A549 (cell line): ENCODE data around the gene CAP2. TPM values are rescaled to one million over a fixed set of nuclear protein-coding genes. Genes with fewer than 3 reads are reported as not detected.

Experiments
- ATAC-seq, 2 experiments: fragments of 200-7000 bp in 1 of 2; fragments of >200 bp in 1 of 2; cut with Nextera tagmentation in 1 of 2; cut with Tn5 transposase in 1 of 2; 3 replicates each; pipeline versions ENCODE4 v1.8.0 to v1.9.1; 2018 to 2020; ENCODE audit warnings: mild to moderate bottlenecking in 1 of 2, moderate library complexity in 1 of 2
- CTCF ChIA-PET: fragments of 300-600 bp; sonication (Branson Sonifier 250); formaldehyde crosslinking; extraction: SDS; loops from one replicate; lab custom pipeline; 2021; ENCODE audit warnings: antibody characterized with exemption, inconsistent platforms; lab: Yijun Ruan, JAX
- POLR2A ChIA-PET: fragments of 350-600 bp; formaldehyde crosslinking; extraction: SDS; loops from one replicate; lab custom pipeline; 2021; ENCODE audit warnings: antibody characterized with exemption, inconsistent platforms; lab: Yijun Ruan, JAX
- DNase-seq, 2 experiments: peaks; one replicate each; pipeline versions ENCODE4 v3.0.0 to v3.0.0-alpha.2; 2011 to 2016; ENCODE audit warnings: low read depth in 1 of 2, low spot score in 1 of 2
- FAIRE-seq: peaks from 2 replicates; lab custom pipeline; 2011; peaks lifted over from hg19 to GRCh38; lab: Jason Lieb, UNC
- H3K27ac ChIP-seq, 2 experiments: fragments of >200 bp; sonication (Bioruptor Twin); formaldehyde crosslinking; 3 replicates each; pipeline ENCODE4 v1.5.1; 2016 to 2017
- H3K4me1 ChIP-seq: fragments of >200 bp; sonication (Bioruptor Twin); formaldehyde crosslinking; 3 replicates; pipeline ENCODE4 v1.6.1; 2016
- H3K4me2 ChIP-seq: fragments of >200 bp; sonication (Bioruptor Twin); formaldehyde crosslinking; 3 replicates; pipeline ENCODE4 v1.6.1; 2016
- H3K4me3 ChIP-seq: fragments of >200 bp; sonication (Bioruptor Twin); formaldehyde crosslinking; 3 replicates; pipeline ENCODE4 v1.5.1; 2016
- H3K9me3 ChIP-seq: fragments of >200 bp; sonication (Bioruptor Twin); formaldehyde crosslinking; 3 replicates; pipeline ENCODE4 v1.6.1; 2016
- CBX8 ChIP-seq: fragments of 200-600 bp; sonication (generic); IDR thresholded peaks from 2 replicates; pipeline ENCODE4 v1.6.1; 2016
- CHD2 ChIP-seq: fragments of 150-350 bp; IDR thresholded peaks from 2 replicates; pipeline ENCODE4 v1.6.1; 2014; ENCODE audit warnings: low read length; ENCODE audit not compliant: partially characterized antibody
- CHD4 ChIP-seq: fragments of 200-600 bp; sonication (generic); IDR thresholded peaks from 2 replicates; pipeline ENCODE4 v1.6.1; 2016; ENCODE audit warnings: antibody characterized with exemption, mild to moderate bottlenecking, borderline replicate concordance
- ESRRA ChIP-seq: fragments of 150-350 bp; IDR thresholded peaks from 2 replicates; pipeline ENCODE4 v1.6.1; 2014; ENCODE audit warnings: mild to moderate bottlenecking, low read length, borderline replicate concordance
- FOXS1 ChIP-seq: fragments of 250-450 bp; sonication (Bioruptor Pico); IDR thresholded peaks from 2 replicates; pipeline ENCODE4 v1.5.0; 2020; ENCODE audit warnings: mild to moderate bottlenecking, moderate library complexity
- HMGXB4 ChIP-seq: fragments of 250-450 bp; sonication (Bioruptor Pico); IDR thresholded peaks from 2 replicates; pipeline ENCODE4 v1.5.0; 2021; ENCODE audit warnings: mild to moderate bottlenecking, moderate library complexity, borderline replicate concordance
- HOXA7 ChIP-seq: fragments of 250-450 bp; sonication (Bioruptor Pico); IDR thresholded peaks from 2 replicates; pipeline ENCODE4 v1.5.0; 2020; ENCODE audit warnings: mild to moderate bottlenecking, moderate library complexity
- JUNB ChIP-seq: fragments of >200 bp; sonication (Bioruptor Twin); formaldehyde crosslinking; IDR thresholded peaks from 2 replicates; pipeline ENCODE4 v1.6.1; 2016
- KDM5A ChIP-seq: fragments of 200-600 bp; sonication (generic); IDR thresholded peaks from 2 replicates; pipeline ENCODE4 v1.6.1; 2016; ENCODE audit warnings: antibody characterized with exemption, mild to moderate bottlenecking
- MAFK ChIP-seq: fragments of 450-650 bp; IDR thresholded peaks from 2 replicates; pipeline ENCODE4 v1.6.1; 2014; ENCODE audit not compliant: partially characterized antibody
- POLR2AphosphoS2 ChIP-seq: conservative IDR thresholded peaks from 2 replicates; pipeline ENCODE4 v1.6.1; 2012; ENCODE audit warnings: low read length, improper control_type of control experiment, inconsistent platforms
- RFX5 ChIP-seq: fragments of 450-650 bp; IDR thresholded peaks from 2 replicates; pipeline ENCODE4 v1.7.1; 2014; ENCODE audit warnings: antibody characterized with exemption, mild to moderate bottlenecking, moderate library complexity
- SMC3 ChIP-seq: fragments of >200 bp; sonication (Bioruptor Twin); formaldehyde crosslinking; IDR thresholded peaks from 3 replicates; pipeline ENCODE4 v1.6.1; 2018; ENCODE audit warnings: inconsistent platforms
- TP53 ChIP-seq: fragments of 250-450 bp; sonication (Bioruptor Pico); IDR thresholded peaks from 2 replicates; pipeline ENCODE4 v1.5.0; 2021; ENCODE audit warnings: mild to moderate bottlenecking, moderate library complexity
- ZC3H11A ChIP-seq: fragments of 450-650 bp; IDR thresholded peaks from 2 replicates; pipeline ENCODE4 v1.6.1; 2014; ENCODE audit warnings: antibody characterized with exemption, mild to moderate bottlenecking
- ZSCAN20 ChIP-seq: fragments of 250-450 bp; sonication (Bioruptor Pico); IDR thresholded peaks from 2 replicates; pipeline ENCODE4 v1.8.0; 2022; ENCODE audit warnings: mild to moderate bottlenecking, moderate library complexity
- WGBS: methylation state at CpG from one replicate; pipeline ENCODE4 v1.1.6; 2017; ENCODE audit errors: missing lambda C conversion rate; 5-methylcytosine and 5-hydroxymethylcytosine counted together
- polyA plus RNA-seq, 4 experiments: library from polyadenylated mRNA; depleted of rRNA in 3 of 4; stranded (reverse); fragments of >200 nt; fragmentation: RNase III in 1 of 4; extraction: RNeasy Plus Mini Kit Qiagen cat#74134 plus additional on column Dnase treatment in 1 of 4; gene quantifications; 2 replicates in 3 of 4; 3 replicates in 1 of 4; pipeline ENCODE4 v1.2.3, GENCODE V29; 2011 to 2017
- TF ChIP-seq, protein P1 (sequence below): IDR thresholded peaks from 2 replicates; pipeline ENCODE4 v1.6.1; 2012
- TF ChIP-seq, protein P2 (sequence below): fragments of 450-650 bp; IDR thresholded peaks from 2 replicates; pipeline ENCODE4 v1.6.1; 2014; ENCODE audit warnings: antibody characterized with exemption

Gene CAP2
- polyA plus RNA-seq, 2 of the 4 experiments (the other 2 are of a cell fraction): 27.2 to 43.3 TPM

DNA sequence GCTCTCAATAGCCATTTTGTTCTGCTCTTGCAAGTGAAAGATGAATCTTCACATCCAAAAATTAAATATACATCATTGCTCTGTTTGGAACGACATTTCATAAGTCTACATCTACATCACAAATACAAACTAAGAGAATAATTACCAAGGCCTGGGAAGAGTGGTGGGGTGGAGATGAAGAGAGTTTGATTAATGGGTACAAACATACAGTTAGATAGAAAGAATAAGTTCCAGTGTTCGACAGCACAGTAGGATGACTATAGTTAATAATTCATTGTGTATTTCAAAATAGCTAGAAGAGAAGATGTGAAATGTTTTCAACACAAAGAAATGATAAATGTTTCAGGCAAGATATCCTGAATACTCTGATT lies 38.0 kb upstream of the CAP2 start:
- no peak overlapping the region for H3K4me3 ChIP-seq
- TF ChIP-seq MAFK: no peak
- TF ChIP-seq KDM5A: no peak
- TF ChIP-seq ZSCAN20 (CRISPR knock-in tag): no peak
- TF ChIP-seq FOXS1 (CRISPR knock-in tag): no peak
- no peak for TF ChIP-seq HOXA7 (CRISPR knock-in tag)
- TF ChIP-seq, protein P1, sequence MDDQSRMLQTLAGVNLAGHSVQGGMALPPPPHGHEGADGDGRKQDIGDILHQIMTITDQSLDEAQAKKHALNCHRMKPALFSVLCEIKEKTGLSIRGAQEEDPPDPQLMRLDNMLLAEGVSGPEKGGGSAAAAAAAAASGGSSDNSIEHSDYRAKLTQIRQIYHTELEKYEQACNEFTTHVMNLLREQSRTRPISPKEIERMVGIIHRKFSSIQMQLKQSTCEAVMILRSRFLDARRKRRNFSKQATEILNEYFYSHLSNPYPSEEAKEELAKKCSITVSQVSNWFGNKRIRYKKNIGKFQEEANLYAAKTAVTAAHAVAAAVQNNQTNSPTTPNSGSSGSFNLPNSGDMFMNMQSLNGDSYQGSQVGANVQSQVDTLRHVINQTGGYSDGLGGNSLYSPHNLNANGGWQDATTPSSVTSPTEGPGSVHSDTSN: no peak
- no peak for TF ChIP-seq JUNB
- TF ChIP-seq HMGXB4 (CRISPR knock-in tag): no peak
- no peak for TF ChIP-seq RFX5
- no peak for TF ChIP-seq TP53 (CRISPR knock-in tag)
- no peak for TF ChIP-seq POLR2AphosphoS2
- TF ChIP-seq ZC3H11A: no peak
- peaks cover 54% of the 10 kb centered on the region for H3K4me1 ChIP-seq
- FAIRE-seq (no peak), ATAC-seq (no peak; a peak in 1 of 6 replicates), DNase-seq (no peak)
- H3K9me3 ChIP-seq: peaks cover 5% of the 10 kb centered on the region
- H3K4me2 ChIP-seq: peak overlapping the region; percentile 86
- H3K27ac ChIP-seq: peak overlapping the region; percentile 83 to 87
- WGBS: 6% methylated on average over 2 of the region's 2 CpGs
- POLR2A ChIA-PET: interaction anchor here (1.2 kb wide), 2 partner anchors 38 to 62 kb away, joined by 4 to 8 read pairs; partner anchors contain the start of gene CAP2
- CTCF ChIA-PET: no interaction called here

- Histone ChIP-seq H3K27ac (peak overlapping the region in 1 of 2 experiments; percentile 55; a peak in 1 of 6 replicates), H3K4me1 (peaks cover 38% of the 10 kb centered on the region), H3K9me3 (peaks cover 5% of the 10 kb centered on the region), H3K4me2 (no peak overlapping the region), H3K4me3 (no peak overlapping the region)
- no peak for TF ChIP-seq RFX5
- no peak for TF ChIP-seq CBX8
- TF ChIP-seq, protein P1: no peak
- TF ChIP-seq HOXA7 (CRISPR knock-in tag): no peak
- TF ChIP-seq HMGXB4 (CRISPR knock-in tag): no peak
- TF ChIP-seq JUNB: no peak
- no peak for TF ChIP-seq ZSCAN20 (CRISPR knock-in tag)
- no peak for TF ChIP-seq ESRRA
- TF ChIP-seq SMC3: no peak
- TF ChIP-seq KDM5A: no peak
- no peak for TF ChIP-seq CHD2
- TF ChIP-seq CHD4: no peak
- FAIRE-seq: no peak
- DNase-seq: no peak
- ATAC-seq: no peak
- ChIA-PET POLR2A (no interaction called here), CTCF (no interaction called here)
These were observed 34.9 kb upstream of the CAP2 start for GRCh38 chr6:17358515-17358914.

GRCh38 chr6:17360564-17360963 lies 32.8 kb upstream of the CAP2 start:
- peaks cover 5% of the 10 kb centered on the region for H3K9me3 ChIP-seq
- TF ChIP-seq, protein P1: no peak
- no peak for TF ChIP-seq CHD2
- TF ChIP-seq, protein P2, sequence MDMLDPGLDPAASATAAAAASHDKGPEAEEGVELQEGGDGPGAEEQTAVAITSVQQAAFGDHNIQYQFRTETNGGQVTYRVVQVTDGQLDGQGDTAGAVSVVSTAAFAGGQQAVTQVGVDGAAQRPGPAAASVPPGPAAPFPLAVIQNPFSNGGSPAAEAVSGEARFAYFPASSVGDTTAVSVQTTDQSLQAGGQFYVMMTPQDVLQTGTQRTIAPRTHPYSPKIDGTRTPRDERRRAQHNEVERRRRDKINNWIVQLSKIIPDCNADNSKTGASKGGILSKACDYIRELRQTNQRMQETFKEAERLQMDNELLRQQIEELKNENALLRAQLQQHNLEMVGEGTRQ: no peak
- WGBS: 84% methylated on average over 4 of the region's 4 CpGs
- no peak overlapping the region for H3K4me3 ChIP-seq
- no peak overlapping the region for H3K4me2 ChIP-seq
- no peak for DNase-seq
- FAIRE-seq: no peak
- ATAC-seq: no peak
- CTCF ChIA-PET: no interaction called here
- H3K27ac ChIP-seq: peak overlapping the region in 1 of 2 experiments; percentile 52; a peak in 2 of 6 replicates
- POLR2A ChIA-PET: no interaction called here
- peaks cover 21% of the 10 kb centered on the region for H3K4me1 ChIP-seq
